PC-3 (cell line): ENCODE results near the gene TENT4B. TPM values are rescaled to one million over a fixed set of nuclear protein-coding genes. Genes with fewer than 3 reads are reported as not detected.
A peak's percentile ranks its signal among the peaks of the same experiment; 100 is the strongest.

ENCODE experiments used
- ATAC-seq: fragments of 200-7000 bp; cut with Tn5 transposase; 2 replicates; pipeline ENCODE4 v1.9.1; 2020; ENCODE audit warnings: mild to moderate bottlenecking, moderate library complexity
- BruUV-seq: library from RNA; stranded (reverse); fragments of 400-500 nt; replicated peaks from 2 replicates; lab custom pipeline; 2021; lab: Mats Ljungman, UMichigan
- CTCF ChIA-PET: fragments of 300-600 bp; sonication (Branson Sonifier 250); formaldehyde crosslinking; loops from one replicate; lab custom pipeline; 2022; ENCODE audit warnings: antibody characterized with exemption; lab: Charles Lee
- POLR2A ChIA-PET: fragments of 300-600 bp; sonication (Branson Sonifier 250); formaldehyde crosslinking; loops from one replicate; lab custom pipeline; 2022; ENCODE audit warnings: antibody characterized with exemption; ENCODE audit not compliant: unreplicated experiment; lab: Charles Lee
- DNase-seq: peaks from one replicate; pipeline ENCODE4 v3.0.0-alpha.2; 2015
- H2AFZ ChIP-seq: fragments of 300-600 bp; sonication (generic); 2 replicates; pipeline ENCODE4 v1.6.0; 2016; ENCODE audit warnings: antibody characterized with exemption, low read length
- H3F3A ChIP-seq: fragments of 300-600 bp; sonication (generic); one replicate; pipeline ENCODE4 v1.6.0; 2017; ENCODE audit warnings: antibody characterized with exemption, low read length, control low read depth, mild to moderate bottlenecking; ENCODE audit not compliant: unreplicated experiment
- H3K27ac ChIP-seq: fragments of 300-600 bp; sonication (generic); 2 replicates; pipeline ENCODE4 v1.5.1; 2016; ENCODE audit warnings: mild to moderate bottlenecking, low read length
- H3K27me3 ChIP-seq: fragments of 300-600 bp; sonication (generic); 2 replicates; pipeline ENCODE4 v1.6.1; 2016; ENCODE audit warnings: low read length, mixed read lengths
- H3K36me3 ChIP-seq: fragments of 300-600 bp; sonication (generic); 2 replicates; pipeline ENCODE4 v1.6.1; 2016; ENCODE audit warnings: low read depth, mixed run types, low read length, mixed read lengths
- H3K4me1 ChIP-seq: fragments of 300-600 bp; sonication (generic); 2 replicates; pipeline ENCODE4 v1.5.1; 2016; ENCODE audit warnings: low read length; ENCODE audit not compliant: insufficient read depth
- H3K4me2 ChIP-seq: fragments of 300-600 bp; sonication (generic); 2 replicates; pipeline ENCODE4 v1.6.0; 2016; ENCODE audit warnings: low read length
- H3K4me3 ChIP-seq: fragments of 300-600 bp; sonication (generic); 2 replicates; pipeline ENCODE4 v1.5.1; 2016; ENCODE audit warnings: mild to moderate bottlenecking, low read length, mixed read lengths
- H3K79me2 ChIP-seq: fragments of 300-600 bp; sonication (generic); 2 replicates; pipeline ENCODE4 v1.6.1; 2017; ENCODE audit warnings: low read length, mixed read lengths
- H3K9ac ChIP-seq: fragments of 300-600 bp; sonication (generic); 2 replicates; pipeline ENCODE4 v1.6.0; 2016; ENCODE audit warnings: mild to moderate bottlenecking, low read length
- H3K9me2 ChIP-seq: fragments of 300-600 bp; sonication (generic); replicated peaks from 2 replicates; pipeline ENCODE4 v1.6.1; 2016; ENCODE audit warnings: mixed run types, low read length, mixed read lengths
- H3K9me3 ChIP-seq: fragments of 300-600 bp; sonication (generic); 2 replicates; pipeline ENCODE4 v1.6.1; 2016; ENCODE audit warnings: low read length, mixed read lengths
- H4K20me1 ChIP-seq: fragments of 300-600 bp; sonication (generic); 2 replicates; pipeline ENCODE4 v1.6.1; 2016; ENCODE audit warnings: low read length, mixed read lengths
- CTCF ChIP-seq: fragments of 300-600 bp; sonication (generic); conservative IDR thresholded peaks from 2 replicates; pipeline ENCODE4 v1.5.1; 2017; ENCODE audit warnings: antibody characterized with exemption, low read depth, mild to moderate bottlenecking, low read length
- EZH2 ChIP-seq: fragments of 300-600 bp; sonication (generic); IDR thresholded peaks from one replicate; pipeline ENCODE4 v1.6.1; 2017; ENCODE audit warnings: antibody characterized with exemption, mild to moderate bottlenecking, low read length; ENCODE audit not compliant: unreplicated experiment
- EZH2phosphoT487 ChIP-seq: fragments of 300-600 bp; sonication (generic); IDR thresholded peaks from 2 replicates; pipeline ENCODE4 v1.6.1; 2018; ENCODE audit warnings: mild to moderate bottlenecking, antibody characterized with exemption, low read length, borderline replicate concordance
- intact Hi-C: fragments of 100-400 bp; cut with micrococcal nuclease; formaldehyde crosslinking; loops from 2 replicates; pipeline ENCODE4 v1.9.0; 2023
- total RNA-seq: library from RNA; depleted of rRNA; stranded (reverse); fragments of >200 nt; gene quantifications from 2 replicates; pipeline ENCODE4 v1.2.3, GENCODE V29; 2014

Gene TENT4B
- total RNA-seq, 1 experiment from 2014 or later = 6.3 TPM

DNA sequence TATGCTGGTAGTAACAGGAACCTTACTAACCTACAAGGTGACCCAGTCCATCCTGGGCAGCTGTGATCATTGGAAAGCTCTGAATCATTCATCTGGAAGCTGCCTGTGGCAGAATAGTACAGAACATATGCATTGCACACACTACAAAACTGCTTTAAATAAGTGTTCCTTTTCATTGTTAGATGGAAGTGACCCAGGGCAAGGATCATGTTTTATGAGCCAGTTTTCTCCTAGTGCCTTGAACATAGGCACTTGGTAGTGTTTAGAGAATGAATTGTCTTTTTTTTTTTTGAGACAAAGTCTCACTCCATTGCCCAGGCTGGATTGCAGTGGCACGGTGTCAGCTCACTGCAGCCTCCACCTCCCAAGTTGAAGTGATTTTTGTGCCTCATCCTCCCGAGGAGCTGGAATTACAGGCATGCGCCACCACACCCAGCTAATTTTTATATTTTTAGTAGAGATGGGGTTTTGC is 55.4 kb downstream of the TENT4B start:
- H3K36me3 ChIP-seq = no peaks in the 10 kb centered on the region
- no TSS peak for BruUV-seq
- no peaks in the 10 kb centered on the region for H3K9me2 ChIP-seq
- H2AFZ ChIP-seq = no peak overlapping the region
- TF ChIP-seq EZH2phosphoT487 = no peak
- H3K27ac ChIP-seq = no peak overlapping the region
- ChIA-PET POLR2A (interaction anchor here (0.6 kb wide), 1 partner anchor 112 kb away, joined by 6 read pairs; no protein-coding TSS in a partner anchor), CTCF (interaction anchor here (1.2 kb wide), 1 partner anchor 183 kb away, joined by 4 read pairs; the partner anchor contains the start of gene CNEP1R1)
- H3K9ac ChIP-seq = no peak overlapping the region
- H3K4me3 ChIP-seq = no peak overlapping the region
- peak; percentile 63 for DNase-seq
- peak; percentile 80 for ATAC-seq
- peaks cover 31% of the 10 kb centered on the region for H3K4me1 ChIP-seq
- intact Hi-C loops = no loop called here
- H3F3A ChIP-seq = no peaks in the 10 kb centered on the region
- H3K79me2 ChIP-seq = peaks cover 45% of the 10 kb centered on the region
- no peaks in the 10 kb centered on the region for H3K27me3 ChIP-seq
- H3K4me2 ChIP-seq = no peak overlapping the region
- no peaks in the 10 kb centered on the region for H3K9me3 ChIP-seq
- peaks cover 10% of the 10 kb centered on the region for H4K20me1 ChIP-seq

DNA sequence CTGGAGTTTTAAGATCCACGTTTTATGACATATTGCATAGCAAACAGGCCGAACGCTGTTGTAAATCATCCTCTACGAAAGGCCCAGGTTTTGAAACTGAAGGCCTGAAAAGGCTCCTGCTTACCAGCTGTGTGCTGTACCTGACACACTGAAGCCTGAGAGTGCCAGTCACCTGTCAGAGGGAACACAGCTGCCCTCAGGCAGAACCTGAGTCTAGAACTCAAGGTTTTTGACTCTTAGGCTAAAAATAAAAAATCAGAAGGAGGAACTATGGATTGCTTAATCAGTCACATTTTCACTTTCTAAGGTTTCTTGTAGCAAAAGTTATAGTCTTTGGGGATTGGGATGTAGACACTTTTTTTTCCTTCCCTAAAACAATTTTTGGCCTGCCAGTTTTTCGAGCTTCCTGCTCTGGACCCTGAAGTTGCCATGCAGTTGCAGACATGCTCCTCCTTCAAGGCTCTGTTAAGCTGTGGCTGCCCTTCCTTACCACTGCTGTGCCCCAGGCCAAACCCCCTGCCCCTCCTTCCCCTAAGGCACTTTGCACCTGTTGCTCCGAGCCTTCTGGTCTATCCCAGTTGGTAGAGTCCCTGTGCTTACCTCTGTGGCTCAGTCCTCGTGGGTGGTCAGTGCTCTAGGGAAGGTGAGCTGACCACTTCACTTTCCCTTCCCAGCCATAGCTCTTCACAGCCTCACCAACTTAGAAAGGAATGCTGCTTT is 56.6 kb downstream of the TENT4B start:
- intact Hi-C loops = loop anchor here (2.0 to 10.0 kb wide), 3 partner anchors 115 to 148 kb away; no protein-coding TSS in a partner anchor
- H4K20me1 ChIP-seq = peaks cover 10% of the 10 kb centered on the region
- BruUV-seq = no TSS peak
- H3K4me3 ChIP-seq = no peak overlapping the region
- no peaks in the 10 kb centered on the region for H3K9me3 ChIP-seq
- no peak overlapping the region for H3K27ac ChIP-seq
- H3K9me2 ChIP-seq = no peaks in the 10 kb centered on the region
- no peaks in the 10 kb centered on the region for H3K27me3 ChIP-seq
- peaks cover 33% of the 10 kb centered on the region for H3K79me2 ChIP-seq
- DNase-seq (no peak), ATAC-seq (no peak)
- H3F3A ChIP-seq = no peaks in the 10 kb centered on the region
- no peak for TF ChIP-seq EZH2
- H3K4me1 ChIP-seq = peaks cover 18% of the 10 kb centered on the region
- ChIA-PET CTCF (interaction anchor here (0.5 to 2.0 kb wide), 4 partner anchors 24 to 185 kb away, joined by 3 to 16 read pairs (median 5); partner anchors contain the start of gene CNEP1R1), POLR2A (no interaction called here)
- H2AFZ ChIP-seq = no peak overlapping the region
- no peak overlapping the region for H3K4me2 ChIP-seq
- peaks cover under 1% of the 10 kb centered on the region; the same call in 1 of the 2 replicates for H3K36me3 ChIP-seq
- H3K9ac ChIP-seq = no peak overlapping the region

GRCh38 chr16:50210266-50211038 is 57.3 kb downstream of the TENT4B start:
- ChIA-PET CTCF (interaction anchor here (0.5 to 2.0 kb wide), 6 partner anchors 25 to 185 kb away, joined by 3 to 16 read pairs (median 5); partner anchors contain the start of gene CNEP1R1), POLR2A (interaction anchor here (0.7 kb wide), 1 partner anchor 33 kb away, joined by 4 read pairs; no protein-coding TSS in a partner anchor)
- no TSS peak for BruUV-seq
- H3F3A ChIP-seq = no peaks in the 10 kb centered on the region
- DNase-seq (peak; percentile 58), ATAC-seq (peak; percentile 59)
- no peak overlapping the region for H3K9ac ChIP-seq
- H4K20me1 ChIP-seq = peaks cover 10% of the 10 kb centered on the region
- no peak overlapping the region for H3K4me3 ChIP-seq
- no peaks in the 10 kb centered on the region for H3K9me3 ChIP-seq
- H3K79me2 ChIP-seq = peaks cover 29% of the 10 kb centered on the region
- TF ChIP-seq EZH2phosphoT487 (no peak), CTCF (peak; percentile 65)
- H2AFZ ChIP-seq = no peak overlapping the region
- H3K36me3 ChIP-seq = peaks cover 6% of the 10 kb centered on the region; the same call in 1 of the 2 replicates
- intact Hi-C loops = loop anchor here (1.0 to 10.0 kb wide), 4 partner anchors 114 to 185 kb away; partner anchors contain the start of gene CNEP1R1
- H3K27ac ChIP-seq = no peak overlapping the region
- H3K4me1 ChIP-seq = peaks cover 17% of the 10 kb centered on the region
- no peak overlapping the region for H3K4me2 ChIP-seq
- H3K27me3 ChIP-seq = no peaks in the 10 kb centered on the region
- no peaks in the 10 kb centered on the region for H3K9me2 ChIP-seq
